CD4-positive, alpha-beta memory T cell (primary cell): ENCODE measurements around the gene PRR9. TPM values are rescaled to one million over a fixed set of nuclear protein-coding genes. Genes with fewer than 3 reads are reported as not detected.
"Not testable (repeated sequence)": the region's sequence is repeated elsewhere in the genome, so short reads cannot be mapped to it uniquely, and the experiment has no call there.

Experiments
- CTCF ChIA-PET: fragments of 350-600 bp; sonication (Branson Sonifier 250); formaldehyde crosslinking; loops from one replicate; lab custom pipeline; 2021; ENCODE audit warnings: inconsistent platforms; ENCODE audit not compliant: partially characterized antibody; lab: Charles Lee
- POLR2A ChIA-PET: fragments of 350-600 bp; sonication (Branson Sonifier 250); formaldehyde crosslinking; loops from one replicate; lab custom pipeline; 2021; ENCODE audit not compliant: partially characterized antibody; lab: Charles Lee
- DNase-seq, 5 donors: peaks; one replicate each; pipeline versions ENCODE4 v3.0.0 to v3.0.0-alpha.2; 2020 to 2022; ENCODE audit warnings: mixed read lengths in 1 of 5
- H3K27ac ChIP-seq: one replicate; pipeline ENCODE4 v1.7.0; 2013; ENCODE audit warnings: low read depth, low read length
- H3K27me3 ChIP-seq: 2 replicates; pipeline ENCODE4 v1.7.0; 2013; ENCODE audit warnings: mild to moderate bottlenecking, low read length, moderate library complexity; ENCODE audit not compliant: insufficient read depth
- H3K36me3 ChIP-seq: 2 replicates; pipeline ENCODE4 v1.7.0; 2013; ENCODE audit warnings: mild to moderate bottlenecking, low read length, moderate library complexity; ENCODE audit not compliant: insufficient read depth
- H3K4me1 ChIP-seq: 2 replicates; pipeline ENCODE4 v1.7.0; 2013; ENCODE audit warnings: mild to moderate bottlenecking, low read length, moderate library complexity; ENCODE audit not compliant: insufficient read depth
- H3K4me3 ChIP-seq, 2 donors: one replicate each; pipeline ENCODE4 v1.7.0; 2013; ENCODE audit warnings: low read length in 2 of 2, mild to moderate bottlenecking in 1 of 2
- H3K9me3 ChIP-seq, 2 donors: one replicate each; pipeline ENCODE4 v1.7.0; 2013; ENCODE audit warnings: low read length in 2 of 2, control low read depth in 1 of 2; ENCODE audit not compliant: control insufficient read depth in 1 of 2
- H3K27ac Mint-ChIP-seq, 7 donors: one replicate each; pipeline ENCODE4 v1.8.0; 2020 to 2021; ENCODE audit warnings: mixed read lengths in 7 of 7, mild to moderate bottlenecking in 6 of 7, inconsistent platforms in 3 of 7, moderate library complexity in 3 of 7
- H3K27me3 Mint-ChIP-seq, 2 donors: one replicate each; pipeline ENCODE4 v1.8.0; 2020 to 2021; ENCODE audit warnings: mixed read lengths in 2 of 2
- H3K36me3 Mint-ChIP-seq, 2 donors: one replicate each; pipeline ENCODE4 v1.8.0; 2020 to 2021; ENCODE audit warnings: mixed read lengths in 2 of 2, inconsistent platforms in 1 of 2, mild to moderate bottlenecking in 1 of 2
- H3K4me1 Mint-ChIP-seq, 4 donors: one replicate each; pipeline ENCODE4 v1.8.0; 2020 to 2021; ENCODE audit warnings: mixed read lengths in 4 of 4, mild to moderate bottlenecking in 1 of 4
- H3K4me3 Mint-ChIP-seq, 8 donors: one replicate each; pipeline ENCODE4 v1.8.0; 2020 to 2021; ENCODE audit warnings: mixed read lengths in 8 of 8, mild to moderate bottlenecking in 7 of 8, moderate library complexity in 6 of 8, inconsistent platforms in 3 of 8
- H3K9me3 Mint-ChIP-seq, 8 donors: one replicate each; pipeline ENCODE4 v1.8.0; 2020 to 2021; ENCODE audit warnings: mixed read lengths in 8 of 8, mild to moderate bottlenecking in 5 of 8, inconsistent platforms in 3 of 8, moderate library complexity in 1 of 8
- intact Hi-C: fragments of 100-400 bp; cut with micrococcal nuclease; formaldehyde crosslinking; loops from one replicate; pipeline ENCODE4 v1.15.1; 2023
- polyA plus RNA-seq, 2 donors: library from polyadenylated mRNA; unstranded; fragments of 300-500 nt; fragmentation: Illumina TruSeq; gene quantifications; one replicate each; pipeline ENCODE4 v1.2.3, GENCODE V29; 2021
- total RNA-seq, 2 experiments: library from RNA; stranded (reverse); gene quantifications; one replicate each; pipeline ENCODE4 v1.2.3, GENCODE V29; 2021

The PRR9 gene, protein sequence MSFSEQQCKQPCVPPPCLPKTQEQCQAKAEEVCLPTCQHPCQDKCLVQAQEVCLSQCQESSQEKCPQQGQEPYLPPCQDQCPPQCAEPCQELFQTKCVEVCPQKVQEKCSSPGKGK
- not detected for total RNA-seq
- not detected for polyA plus RNA-seq

- H3K9me3 Mint-ChIP-seq: no peaks in the 10 kb centered on the region
- Histone ChIP-seq H3K9me3 (no peaks in the 10 kb centered on the region), H3K4me1 (no peaks in the 10 kb centered on the region), H3K27ac (no peak within 1 kb of the TSS), H3K36me3 (no peaks in the 10 kb centered on the region), H3K27me3 (no peaks in the 10 kb centered on the region), H3K4me3 (no peak within 1 kb of the TSS)
- peaks cover 14 to 16% of the 10 kb centered on the region in 2 donors for H3K27me3 Mint-ChIP-seq
- H3K4me1 Mint-ChIP-seq: peaks cover 0 to 1% (median 0%) of the 10 kb centered on the region in 4 donors
- CTCF ChIA-PET: no interaction called here
- peak within 1 kb of the TSS in 1 of 7 donors; percentile 10 for H3K27ac Mint-ChIP-seq
- DNase-seq: no peak
- POLR2A ChIA-PET: no interaction called here
- no peak within 1 kb of the TSS for H3K4me3 Mint-ChIP-seq
- intact Hi-C loops: no loop called here
- H3K36me3 Mint-ChIP-seq: no peaks in the 10 kb centered on the region
Measured at GRCh38 chr1:153217212-153217611, at the start of gene PRR9. PRR9 (plus strand) TSS chr1:153217584; CDS start chr1:153218145, 561 bp downstream.

DNA sequence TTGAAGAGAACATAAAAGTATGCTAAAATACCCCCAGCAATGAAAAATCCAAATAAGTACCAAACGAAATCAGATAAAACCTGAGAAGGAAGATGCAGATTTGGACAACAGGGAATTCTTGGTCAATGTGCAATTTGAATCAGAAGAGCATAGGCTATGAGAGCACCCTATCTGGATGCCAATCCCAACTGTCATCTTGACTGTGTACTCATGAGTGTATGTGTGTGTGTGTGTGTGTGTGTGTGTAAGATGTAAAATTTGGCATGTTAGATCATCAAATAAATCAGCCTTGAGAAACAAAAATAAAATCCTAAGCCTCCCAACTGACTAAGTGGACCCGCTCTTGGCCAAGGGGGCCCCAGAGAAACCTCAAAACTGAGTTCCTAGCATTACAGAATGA, 48.7 kb upstream of the PRR9 start:
- no peak overlapping the region for H3K27ac ChIP-seq
- no peaks in the 10 kb centered on the region for H3K4me1 ChIP-seq
- Mint-ChIP-seq H3K27me3 (peaks cover 15 to 24% of the 10 kb centered on the region in 2 donors), H3K36me3 (no peaks in the 10 kb centered on the region), H3K4me3 (no peak overlapping the region), H3K27ac (no peak overlapping the region), H3K4me1 (no peaks in the 10 kb centered on the region), H3K9me3 (peaks cover 0 to 2% (median 0%) of the 10 kb centered on the region in 8 donors)
- intact Hi-C loops: no loop called here
- H3K9me3 ChIP-seq: no peaks in the 10 kb centered on the region
- POLR2A ChIA-PET: no interaction called here
- no peak overlapping the region for H3K4me3 ChIP-seq
- no peak for DNase-seq
- H3K27me3 ChIP-seq: no peaks in the 10 kb centered on the region
- CTCF ChIA-PET: no interaction called here
- H3K36me3 ChIP-seq: no peaks in the 10 kb centered on the region

- CTCF ChIA-PET: no interaction called here
- Mint-ChIP-seq H3K4me3 (no peak overlapping the region), H3K9me3 (no peaks in the 10 kb centered on the region)
Measured at GRCh38 chr1:153174624-153175023, 42.8 kb upstream of the PRR9 start.

GRCh38 chr1:153178922-153179321, 38.5 kb upstream of the PRR9 start:
- no peak overlapping the region for H3K4me3 Mint-ChIP-seq

More at GRCh38 chr1:153174624-153175023, 42.8 kb upstream of the PRR9 start:
- H3K36me3 Mint-ChIP-seq: no peaks in the 10 kb centered on the region
- Histone ChIP-seq H3K36me3 (no peaks in the 10 kb centered on the region), H3K4me3 (no peak overlapping the region), H3K9me3 (no peaks in the 10 kb centered on the region), H3K27ac (no peak overlapping the region), H3K4me1 (no peaks in the 10 kb centered on the region), H3K27me3 (no peaks in the 10 kb centered on the region)
- POLR2A ChIA-PET: no interaction called here
- intact Hi-C loops: no loop called here
- peaks cover 4% of the 10 kb centered on the region in 2 donors for H3K27me3 Mint-ChIP-seq
- DNase-seq: no peak
- no peaks in the 10 kb centered on the region for H3K4me1 Mint-ChIP-seq
- H3K27ac Mint-ChIP-seq: no peak overlapping the region

DNA sequence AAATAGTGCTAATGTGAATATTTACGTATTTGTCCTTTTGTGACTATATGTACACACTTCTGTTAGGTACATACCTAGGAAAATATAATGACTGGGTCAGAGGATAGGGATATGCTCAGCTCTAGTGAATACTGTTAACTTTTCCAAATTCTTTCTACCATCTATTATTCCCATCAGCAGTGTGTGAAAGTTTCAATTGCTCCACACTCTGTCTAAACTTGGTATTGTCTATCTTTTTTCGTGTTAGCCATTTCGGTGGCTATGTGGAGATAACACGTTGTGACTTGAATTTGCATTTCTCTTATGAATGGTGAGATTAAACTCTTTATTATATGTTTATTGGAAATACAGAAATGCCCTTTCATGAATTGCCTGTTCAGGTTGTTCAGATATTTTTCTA, 36.8 kb upstream of the PRR9 start:
- peaks cover 0 to 17% (median 10%) of the 10 kb centered on the region in 8 donors for H3K9me3 Mint-ChIP-seq
- no peaks in the 10 kb centered on the region for H3K27me3 ChIP-seq
- H3K36me3 ChIP-seq: no peaks in the 10 kb centered on the region
- intact Hi-C loops: no loop called here
- no peak overlapping the region for H3K4me3 ChIP-seq
- H3K27ac Mint-ChIP-seq: no peak overlapping the region
- peaks cover 9 to 18% of the 10 kb centered on the region in 2 donors for H3K27me3 Mint-ChIP-seq
- H3K4me3 Mint-ChIP-seq: no peak overlapping the region
- POLR2A ChIA-PET: no interaction called here
- H3K4me1 ChIP-seq: no peaks in the 10 kb centered on the region
- H3K36me3 Mint-ChIP-seq: no peaks in the 10 kb centered on the region
- no peak overlapping the region for H3K27ac ChIP-seq
- DNase-seq: no peak
- H3K9me3 ChIP-seq: no peaks in the 10 kb centered on the region
- no peaks in the 10 kb centered on the region for H3K4me1 Mint-ChIP-seq
- CTCF ChIA-PET: no interaction called here

More at GRCh38 chr1:153178922-153179321, 38.5 kb upstream of the PRR9 start:
- H3K36me3 ChIP-seq: no peaks in the 10 kb centered on the region
- ChIA-PET CTCF (no interaction called here), POLR2A (no interaction called here)
- no peak for DNase-seq
- no peak overlapping the region for H3K4me3 ChIP-seq
- Mint-ChIP-seq H3K27me3 (peaks cover 8 to 12% of the 10 kb centered on the region in 2 donors), H3K36me3 (no peaks in the 10 kb centered on the region), H3K27ac (no peak overlapping the region), H3K9me3 (peaks cover 0 to 7% (median 1%) of the 10 kb centered on the region in 8 donors), H3K4me1 (no peaks in the 10 kb centered on the region)
- intact Hi-C loops: no loop called here
- no peaks in the 10 kb centered on the region for H3K27me3 ChIP-seq
- no peaks in the 10 kb centered on the region for H3K4me1 ChIP-seq
- no peaks in the 10 kb centered on the region for H3K9me3 ChIP-seq
- no peak overlapping the region for H3K27ac ChIP-seq

DNA sequence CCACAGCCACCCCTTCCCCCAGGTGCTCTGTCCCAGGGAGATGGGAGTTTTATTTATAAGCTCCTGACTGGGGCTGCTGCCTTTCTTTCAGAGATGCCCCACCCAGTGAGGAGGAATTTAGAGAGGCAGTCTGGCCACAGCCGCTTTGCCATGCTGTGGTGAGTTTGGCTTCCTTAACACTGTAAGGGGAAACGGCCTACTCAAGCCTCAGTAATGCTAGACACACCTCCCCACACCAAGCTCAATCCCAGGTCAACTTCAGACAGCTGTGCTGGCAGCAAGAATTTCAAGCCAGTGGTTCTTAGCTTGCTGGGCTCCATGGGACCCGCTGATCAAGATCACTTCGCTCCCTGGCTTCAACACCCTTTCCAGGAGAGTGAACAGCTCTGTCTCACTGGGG, 29.1 kb upstream of the PRR9 start:
- H3K4me3 Mint-ChIP-seq, intact Hi-C loops, H3K4me1 Mint-ChIP-seq, H3K36me3 ChIP-seq, DNase-seq, H3K27ac ChIP-seq, H3K9me3 ChIP-seq, CTCF ChIA-PET, H3K27me3 ChIP-seq, H3K27ac Mint-ChIP-seq, H3K4me1 ChIP-seq, H3K4me3 ChIP-seq, POLR2A ChIA-PET, H3K36me3 Mint-ChIP-seq: not testable (repeated sequence)
- Mint-ChIP-seq H3K27me3 (peaks cover 36 to 55% of the 10 kb centered on the region in 2 donors), H3K9me3 (peaks cover 0 to 28% (median 21%) of the 10 kb centered on the region in 8 donors)

- peaks cover 0 to 22% (median 14%) of the 10 kb centered on the region in 8 donors for H3K9me3 Mint-ChIP-seq
- POLR2A ChIA-PET: no interaction called here
- H3K4me3 ChIP-seq: no peak overlapping the region
- H3K9me3 ChIP-seq: no peaks in the 10 kb centered on the region
- peaks cover 42 to 59% of the 10 kb centered on the region in 2 donors for H3K27me3 Mint-ChIP-seq
- H3K4me3 Mint-ChIP-seq: no peak overlapping the region
- CTCF ChIA-PET: no interaction called here
- no peaks in the 10 kb centered on the region for H3K4me1 Mint-ChIP-seq
- no peaks in the 10 kb centered on the region for H3K27me3 ChIP-seq
- H3K36me3 Mint-ChIP-seq: no peaks in the 10 kb centered on the region
- intact Hi-C loops: no loop called here
- DNase-seq: no peak
- no peak overlapping the region for H3K27ac ChIP-seq
- H3K27ac Mint-ChIP-seq: no peak overlapping the region
- H3K36me3 ChIP-seq: no peaks in the 10 kb centered on the region
- no peaks in the 10 kb centered on the region for H3K4me1 ChIP-seq
Measured at GRCh38 chr1:153190373-153190772, 27.0 kb upstream of the PRR9 start.
